OCI-LY7 (cell line): ENCODE results near the gene TTLL3. TPM values are rescaled to one million over a fixed set of nuclear protein-coding genes. Genes with fewer than 3 reads are reported as not detected.
A peak's percentile ranks its signal among the peaks of the same experiment; 100 is the strongest.

Experiments used
- BruUV-seq: library from RNA; stranded (reverse); fragments of 400-500 nt; replicated peaks from 2 replicates; lab custom pipeline; 2021; lab: Mats Ljungman, UMichigan
- CTCF ChIA-PET: fragments of 300-600 bp; sonication (Branson Sonifier 250); formaldehyde crosslinking; loops from one replicate; lab custom pipeline; 2022; ENCODE audit warnings: antibody characterized with exemption; ENCODE audit not compliant: unreplicated experiment; lab: Charles Lee
- POLR2A ChIA-PET: fragments of 300-600 bp; sonication (Branson Sonifier 250); formaldehyde crosslinking; loops from one replicate; lab custom pipeline; 2022; ENCODE audit warnings: antibody characterized with exemption; lab: Charles Lee
- DNase-seq: peaks from one replicate; pipeline ENCODE4 v3.0.0-alpha.2; 2015; ENCODE audit warnings: low spot score
- H2AFZ ChIP-seq: fragments of 200-600 bp; sonication (generic), shearing (Covaris generic); 2 replicates; pipeline ENCODE4 v1.6.1; 2014; ENCODE audit warnings: mild to moderate bottlenecking, antibody characterized with exemption, low read length, moderate library complexity
- H3K27ac ChIP-seq: fragments of 200-600 bp; sonication (generic); 2 replicates; pipeline ENCODE4 v1.5.1; 2014; ENCODE audit warnings: mixed run types, low read depth, mild to moderate bottlenecking, moderate library complexity, low read length, inconsistent platforms; ENCODE audit not compliant: poor library complexity, severe bottlenecking
- H3K36me3 ChIP-seq: fragments of 200-600 bp; sonication (generic); 2 replicates; pipeline ENCODE4 v1.6.1; 2014; ENCODE audit warnings: mild to moderate bottlenecking, antibody characterized with exemption, low read length, moderate library complexity, mixed read lengths; ENCODE audit not compliant: insufficient read depth
- H3K4me1 ChIP-seq: fragments of 200-600 bp; sonication (generic); 2 replicates; pipeline ENCODE4 v1.5.1; 2014; ENCODE audit warnings: mild to moderate bottlenecking, low read length; ENCODE audit not compliant: insufficient read depth, poor library complexity, severe bottlenecking
- H3K4me2 ChIP-seq: fragments of 200-600 bp; sonication (generic); 2 replicates; pipeline ENCODE4 v1.6.1; 2014; ENCODE audit warnings: mild to moderate bottlenecking, low read length
- H3K4me3 ChIP-seq: fragments of 200-600 bp; sonication (generic); 2 replicates; pipeline ENCODE4 v1.5.1; 2014; ENCODE audit warnings: mild to moderate bottlenecking, low read depth, low read length; ENCODE audit not compliant: poor library complexity, severe bottlenecking
- H3K79me2 ChIP-seq: fragments of 200-600 bp; sonication (generic); 2 replicates; pipeline ENCODE4 v1.6.1; 2016; ENCODE audit warnings: low read depth, mild to moderate bottlenecking, low read length, moderate library complexity, mixed read lengths; ENCODE audit not compliant: insufficient read depth
- H3K9me2 ChIP-seq: fragments of 200-600 bp; sonication (generic); 2 replicates; pipeline ENCODE4 v1.6.1; 2016; ENCODE audit warnings: mild to moderate bottlenecking, low read length, mixed read lengths; ENCODE audit not compliant: insufficient read depth
- H3K9me3 ChIP-seq: fragments of 200-600 bp; sonication (generic); 2 replicates; pipeline ENCODE4 v1.6.1; 2014; ENCODE audit warnings: mild to moderate bottlenecking, mixed run types, low read length, mixed read lengths
- H4K20me1 ChIP-seq: fragments of 200-600 bp; sonication (generic); 2 replicates; pipeline ENCODE4 v1.6.1; 2014; ENCODE audit warnings: mild to moderate bottlenecking, antibody characterized with exemption, low read length, moderate library complexity, mixed read lengths; ENCODE audit not compliant: insufficient read depth
- EZH2phosphoT487 ChIP-seq: fragments of 200-600 bp; sonication (generic); IDR thresholded peaks from 2 replicates; pipeline ENCODE4 v1.6.1; 2018; ENCODE audit warnings: low read depth, borderline replicate concordance, mild to moderate bottlenecking, mixed run types, antibody characterized with exemption, low read length, moderate library complexity, mixed read lengths
- intact Hi-C: fragments of 100-400 bp; cut with micrococcal nuclease; formaldehyde crosslinking; loops from one replicate; pipeline ENCODE4 v1.10.0; 2022; ENCODE audit not compliant: unreplicated experiment
- total RNA-seq, 2 experiments: library from RNA; depleted of rRNA in 1 of 2; stranded (reverse); fragments of >200 nt in 1 of 2; shearing (Covaris generic) in 1 of 2; gene quantifications; 2 replicates each; pipeline ENCODE4 v1.2.3, GENCODE V29; 2014 to 2022
- TF ChIP-seq, protein P1 (sequence below): fragments of 200-600 bp; sonication (generic); conservative IDR thresholded peaks from 2 replicates; pipeline ENCODE4 v1.5.1; 2014; ENCODE audit warnings: mild to moderate bottlenecking, antibody characterized with exemption, low read length, moderate library complexity, mixed read lengths

TTLL3 gene
- total RNA-seq, 2 experiments from 2014 or later, result 65.4 to 127 TPM

DNA sequence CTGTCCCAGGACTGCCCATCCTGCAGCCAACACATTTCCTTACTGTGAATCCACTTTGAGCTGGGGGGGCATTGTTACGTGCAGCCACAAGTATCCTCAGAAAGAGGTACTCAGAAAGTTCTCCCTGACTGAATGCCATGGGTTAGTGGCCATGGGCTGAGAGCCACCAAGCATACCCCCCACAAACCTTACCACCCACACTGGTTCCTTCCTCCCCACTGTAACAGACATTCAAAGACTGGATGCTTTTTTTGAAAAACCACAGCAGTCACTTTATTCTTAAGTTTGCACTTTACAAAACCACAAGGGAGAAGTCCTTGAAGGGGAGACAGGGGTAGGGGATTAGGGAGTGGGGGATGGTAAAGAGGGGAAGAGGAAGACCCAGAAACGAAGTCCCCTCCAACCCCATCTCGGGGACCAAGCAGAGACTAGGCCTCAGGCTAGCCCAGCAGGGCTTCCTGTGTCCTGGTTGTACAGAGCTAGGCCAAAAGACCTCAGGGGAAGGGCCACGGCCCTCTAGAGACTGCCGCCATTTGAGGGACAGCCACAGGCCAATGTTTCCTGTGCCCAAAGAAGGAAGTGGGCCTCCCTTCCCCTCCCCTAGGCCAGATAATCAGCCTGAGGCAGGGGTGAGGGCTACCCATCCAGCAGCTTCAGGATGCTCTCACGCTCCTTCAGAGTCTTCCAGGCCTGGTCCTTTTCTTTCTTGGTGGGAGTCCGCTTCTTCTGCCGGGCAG lies 30.2 kb upstream of the TTLL3 start:
- intact Hi-C loops, result loop anchor here (1.0 kb wide), 1 partner anchor 28 kb away; no protein-coding TSS in a partner anchor
- ChIA-PET POLR2A (interaction anchor here (0.6 to 2.0 kb wide), 5 partner anchors 10 to 210 kb away, joined by 3 to 10 read pairs (median 7); partner anchors contain the start of genes ARPC4 and TADA3), CTCF (interaction anchor here (1.6 kb wide), 1 partner anchor 10 kb away, joined by 5 read pairs; no protein-coding TSS in a partner anchor)
- H3K4me2 ChIP-seq, result peak overlapping the region; percentile 57
- BruUV-seq, result TSS peak; percentile 75
- peak; percentile 81 for DNase-seq
- H3K36me3 ChIP-seq, result peaks cover 35% of the 10 kb centered on the region
- H3K27ac ChIP-seq, result peak overlapping the region; percentile 84
- no peaks in the 10 kb centered on the region for H3K9me2 ChIP-seq
- peak overlapping the region; percentile 33 for H2AFZ ChIP-seq
- H3K4me1 ChIP-seq, result peaks cover 52% of the 10 kb centered on the region
- H3K79me2 ChIP-seq, result no peaks in the 10 kb centered on the region
- no peaks in the 10 kb centered on the region for H4K20me1 ChIP-seq
- H3K9me3 ChIP-seq, result no peaks in the 10 kb centered on the region
- peak overlapping the region; percentile 33 for H3K4me3 ChIP-seq
- TF ChIP-seq, protein P1, sequence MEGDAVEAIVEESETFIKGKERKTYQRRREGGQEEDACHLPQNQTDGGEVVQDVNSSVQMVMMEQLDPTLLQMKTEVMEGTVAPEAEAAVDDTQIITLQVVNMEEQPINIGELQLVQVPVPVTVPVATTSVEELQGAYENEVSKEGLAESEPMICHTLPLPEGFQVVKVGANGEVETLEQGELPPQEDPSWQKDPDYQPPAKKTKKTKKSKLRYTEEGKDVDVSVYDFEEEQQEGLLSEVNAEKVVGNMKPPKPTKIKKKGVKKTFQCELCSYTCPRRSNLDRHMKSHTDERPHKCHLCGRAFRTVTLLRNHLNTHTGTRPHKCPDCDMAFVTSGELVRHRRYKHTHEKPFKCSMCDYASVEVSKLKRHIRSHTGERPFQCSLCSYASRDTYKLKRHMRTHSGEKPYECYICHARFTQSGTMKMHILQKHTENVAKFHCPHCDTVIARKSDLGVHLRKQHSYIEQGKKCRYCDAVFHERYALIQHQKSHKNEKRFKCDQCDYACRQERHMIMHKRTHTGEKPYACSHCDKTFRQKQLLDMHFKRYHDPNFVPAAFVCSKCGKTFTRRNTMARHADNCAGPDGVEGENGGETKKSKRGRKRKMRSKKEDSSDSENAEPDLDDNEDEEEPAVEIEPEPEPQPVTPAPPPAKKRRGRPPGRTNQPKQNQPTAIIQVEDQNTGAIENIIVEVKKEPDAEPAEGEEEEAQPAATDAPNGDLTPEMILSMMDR, result no peak
- TF ChIP-seq EZH2phosphoT487, result no peak

DNA sequence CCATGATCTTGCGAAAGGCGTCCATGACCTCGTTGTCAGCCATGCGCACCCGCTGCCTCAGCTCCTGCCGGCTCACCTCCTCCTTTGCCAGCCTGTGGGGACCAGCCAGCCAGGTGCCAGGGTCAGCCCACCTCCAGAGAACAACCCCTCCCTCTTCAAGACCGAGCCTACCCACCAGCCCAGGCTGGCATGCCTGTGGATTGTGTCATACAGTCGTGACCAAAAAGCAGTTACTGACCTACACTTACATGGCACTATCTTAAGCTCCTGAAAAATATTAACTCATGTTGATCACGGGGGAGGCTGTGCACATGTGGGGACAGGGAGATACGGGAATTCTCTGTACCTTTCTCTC lies 29.6 kb upstream of the TTLL3 start:
- no TSS peak for BruUV-seq
- Histone ChIP-seq H3K27ac (peak overlapping the region; percentile 84), H3K4me3 (peak overlapping the region; percentile 33), H4K20me1 (no peaks in the 10 kb centered on the region), H3K9me3 (no peaks in the 10 kb centered on the region), H3K79me2 (no peaks in the 10 kb centered on the region), H3K4me1 (peaks cover 52% of the 10 kb centered on the region), H2AFZ (peak overlapping the region; percentile 33), H3K36me3 (peaks cover 40% of the 10 kb centered on the region), H3K9me2 (no peaks in the 10 kb centered on the region), H3K4me2 (peak overlapping the region; percentile 57)
- ChIA-PET POLR2A (interaction anchor here (1.0 to 2.1 kb wide), 6 partner anchors 9 to 16 kb away, joined by 3 to 10 read pairs (median 7); partner anchors contain the start of genes ARPC4 and TADA3), CTCF (interaction anchor here (1.6 kb wide), 1 partner anchor 10 kb away, joined by 5 read pairs; no protein-coding TSS in a partner anchor)
- intact Hi-C loops, result loop anchor here (1.0 kb wide), 1 partner anchor 28 kb away; no protein-coding TSS in a partner anchor
- TF ChIP-seq EZH2phosphoT487, result no peak
- TF ChIP-seq, protein P1, result no peak
- DNase-seq, result no peak
